Measurements from ENCODE around the gene PTGS2.

DNA sequence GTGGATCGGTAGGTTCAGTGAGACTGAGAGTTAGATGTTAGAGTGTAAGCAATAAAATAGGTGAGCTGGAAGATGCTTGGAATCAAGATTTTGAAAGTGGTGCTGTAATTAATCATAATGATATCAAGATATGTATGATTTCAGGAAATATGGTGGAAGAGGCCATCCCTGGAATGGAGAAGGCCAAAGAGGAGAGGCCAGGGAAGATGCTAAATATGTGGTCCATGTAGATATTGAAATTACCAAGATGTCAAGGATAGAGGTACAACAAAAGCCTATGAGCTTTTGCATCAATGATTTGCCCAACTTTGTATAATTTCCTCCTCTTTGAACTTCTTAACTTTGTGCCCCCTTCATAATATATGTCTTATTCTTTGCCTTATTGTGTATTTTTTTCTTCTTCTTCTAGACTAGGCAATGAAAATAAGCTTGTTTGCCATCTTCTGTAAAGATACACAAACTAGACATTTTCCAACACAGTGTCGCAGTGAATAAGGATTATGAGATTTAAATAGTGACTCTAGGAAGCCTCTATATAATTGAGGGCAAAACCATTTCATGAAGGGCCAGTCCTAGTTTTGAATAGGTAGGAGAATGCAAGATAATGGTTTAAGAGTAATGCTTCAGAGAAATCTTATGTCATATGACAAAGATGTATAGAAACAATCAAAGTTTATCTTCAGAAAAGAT lies 8.9 kb downstream of the PTGS2 start:
- TF ChIP-seq GATA2 (IDR thresholded peaks at IDR 0.05; ENCODE audit: low read depth, low read length) (no peak), GATA3 (IDR thresholded peaks at IDR 0.05; ENCODE audit: low read depth, low read length) (no peak)
